MM.1S (cell line): Measurements from ENCODE around the gene TMCO1.

ENCODE experiments used
- CTCF ChIP-seq: fragments of 300-600 bp; sonication (generic); IDR thresholded peaks from 2 replicates; pipeline ENCODE4 v1.5.1; 2016; ENCODE audit warnings: antibody characterized with exemption, low read length, mixed read lengths
- EZH2 ChIP-seq: fragments of 300-600 bp; sonication (generic); optimal IDR thresholded peaks from 2 replicates; pipeline ENCODE3; 2017; ENCODE audit warnings: low read depth, mild to moderate bottlenecking, antibody characterized with exemption, low read length, mixed read lengths

- TF ChIP-seq EZH2 (no peak), CTCF (no peak)
Measured at GRCh38 chr1:165737196-165737595, 31.5 kb downstream of the TMCO1 start.
